PC-9 (cell line): ENCODE data around the gene MXD4.

ENCODE experiments used
- CTCF ChIP-seq: fragments of 200-600 bp; sonication (generic); conservative IDR thresholded peaks from 2 replicates; pipeline ENCODE4 v1.6.1; 2017; ENCODE audit warnings: mixed run types, antibody characterized with exemption, mild to moderate bottlenecking, moderate library complexity
- EZH2 ChIP-seq: fragments of 200-600 bp; sonication (generic); IDR thresholded peaks from 2 replicates; pipeline ENCODE4 v1.8.0; 2017; ENCODE audit warnings: antibody characterized with exemption, low read depth

GRCh38 chr4:2269206-2269531 is 7.3 kb upstream of the MXD4 start:
- TF ChIP-seq CTCF (no peak), EZH2 (no peak)
